Activated CD8-positive, alpha-beta memory T cell treated with anti-CD3 and anti-CD28 coated beads, Interleukin-2, amount 10 ng/mL, durations not matched to agents 7 days and 5 days (primary cell): ENCODE data around the gene KAZN. TPM values are rescaled to one million over a fixed set of nuclear protein-coding genes. Genes with fewer than 3 reads are reported as not detected.

Source experiments
- ATAC-seq: fragments of 150-1000 bp; cut with Tn5 transposase; one replicate; pipeline ENCODE4 v1.10.0; 2021; ENCODE audit warnings: moderate library complexity
- CTCF ChIA-PET: fragments of 350-600 bp; sonication (Branson Sonifier 250); formaldehyde crosslinking; loops from one replicate; lab custom pipeline; 2021; ENCODE audit warnings: antibody characterized with exemption; lab: Charles Lee
- DNase-seq: peaks from one replicate; pipeline ENCODE4 v3.0.0-alpha.2; 2020
- H3K27ac Mint-ChIP-seq: one replicate; pipeline ENCODE4 v1.8.0; 2021; ENCODE audit warnings: mild to moderate bottlenecking, mixed read lengths
- H3K27me3 Mint-ChIP-seq: one replicate; pipeline ENCODE4 v1.8.0; 2021; ENCODE audit warnings: mixed read lengths
- H3K36me3 Mint-ChIP-seq: one replicate; pipeline ENCODE4 v1.8.0; 2021; ENCODE audit warnings: mild to moderate bottlenecking, mixed read lengths
- H3K4me1 Mint-ChIP-seq: one replicate; pipeline ENCODE4 v1.8.0; 2021; ENCODE audit warnings: mixed read lengths
- H3K4me3 Mint-ChIP-seq: one replicate; pipeline ENCODE4 v1.8.0; 2021; ENCODE audit warnings: mild to moderate bottlenecking, moderate library complexity, mixed read lengths
- H3K9me3 Mint-ChIP-seq: one replicate; pipeline ENCODE4 v1.8.0; 2022; ENCODE audit warnings: low read depth, mixed read lengths
- total RNA-seq, 2 experiments: library from RNA; stranded (reverse); gene quantifications; one replicate each; pipeline ENCODE4 v1.2.3, GENCODE V29; 2021

KAZN gene
- total RNA-seq, 2 experiments from 2014 or later = 0.12 to 0.15 TPM

DNA sequence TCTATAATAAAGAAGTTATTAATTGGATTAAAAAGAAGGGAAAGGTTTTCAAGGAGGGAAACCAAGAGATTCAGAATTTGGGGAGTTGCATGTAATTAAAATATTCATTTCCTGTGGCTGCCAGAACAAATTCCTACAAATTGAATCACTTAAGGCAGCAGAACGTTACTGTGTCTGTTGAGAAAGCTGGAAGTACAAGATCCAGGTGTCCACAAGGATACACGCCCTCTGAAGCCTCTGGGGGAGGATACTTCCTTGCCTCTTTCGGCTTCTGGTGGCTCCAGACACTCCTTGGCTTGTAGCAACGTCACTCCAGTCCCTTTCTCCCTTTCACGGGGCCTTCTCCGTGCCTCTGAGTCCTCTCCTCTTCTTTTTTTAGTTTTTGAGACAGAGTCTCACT is 67.9 kb downstream of the KAZN start:
- no peak overlapping the region for H3K4me3 Mint-ChIP-seq
- no peaks in the 10 kb centered on the region for H3K36me3 Mint-ChIP-seq
- no peaks in the 10 kb centered on the region for H3K4me1 Mint-ChIP-seq
- CTCF ChIA-PET = no interaction called here
- no peak overlapping the region for H3K27ac Mint-ChIP-seq
- DNase-seq (no peak), ATAC-seq (no peak)
- H3K27me3 Mint-ChIP-seq = no peaks in the 10 kb centered on the region
- H3K9me3 Mint-ChIP-seq = no peaks in the 10 kb centered on the region

DNA sequence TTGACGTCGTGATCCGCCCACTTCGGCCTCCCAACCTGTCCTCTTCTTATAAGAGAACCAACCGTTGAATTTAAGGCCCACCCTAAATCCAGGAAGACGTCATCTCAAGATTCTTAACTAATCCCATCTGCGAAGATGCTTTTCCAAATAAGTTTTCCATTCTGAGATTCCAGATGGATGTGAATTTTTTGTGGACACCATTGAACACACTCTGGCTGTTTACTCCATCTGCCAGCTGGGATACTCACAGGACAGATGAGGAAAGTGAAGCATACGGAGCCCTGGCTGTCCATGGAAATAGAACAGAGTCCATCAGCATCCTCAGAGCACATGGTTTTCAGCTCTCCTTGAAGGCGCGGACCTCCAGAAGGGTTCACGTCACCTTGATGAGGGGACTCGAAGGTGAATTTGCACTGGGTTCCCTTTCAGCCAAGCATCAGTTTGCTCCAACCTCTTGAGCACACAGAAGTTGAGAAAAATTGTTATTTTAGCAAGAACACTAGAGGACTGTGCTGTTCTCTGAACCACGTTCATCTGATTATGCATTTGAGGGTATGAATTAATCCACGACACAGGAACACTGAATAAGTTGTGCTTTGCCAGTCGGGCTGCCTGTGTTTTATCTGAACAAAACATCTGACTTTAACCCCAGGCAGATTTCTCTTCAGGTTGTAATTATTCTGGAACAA is 68.6 kb downstream of the KAZN start:
- H3K36me3 Mint-ChIP-seq = no peaks in the 10 kb centered on the region
- no peaks in the 10 kb centered on the region for H3K4me1 Mint-ChIP-seq
- no peaks in the 10 kb centered on the region for H3K27me3 Mint-ChIP-seq
- no peak overlapping the region for H3K4me3 Mint-ChIP-seq
- no peak overlapping the region for H3K27ac Mint-ChIP-seq
- CTCF ChIA-PET = no interaction called here
- ATAC-seq (no peak), DNase-seq (no peak)
- H3K9me3 Mint-ChIP-seq = no peaks in the 10 kb centered on the region

DNA sequence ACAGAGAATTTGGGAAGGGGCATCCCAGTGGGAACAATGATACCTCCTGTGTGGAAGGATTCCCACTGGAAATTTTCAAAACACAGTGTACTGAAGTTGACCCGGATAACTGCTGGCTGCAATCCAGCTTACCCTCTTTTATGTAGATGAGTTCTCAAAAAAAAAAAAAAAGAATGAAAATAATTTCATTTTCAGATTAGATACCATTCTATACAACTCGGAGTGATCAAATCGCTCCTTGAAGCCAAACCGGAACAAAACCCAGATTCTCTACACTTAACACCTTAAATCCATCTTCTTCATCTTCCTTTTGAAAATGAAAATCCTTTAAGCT is 69.1 kb downstream of the KAZN start:
- CTCF ChIA-PET = no interaction called here
- no peaks in the 10 kb centered on the region for H3K4me1 Mint-ChIP-seq
- DNase-seq = no peak
- ATAC-seq = no peak
- no peaks in the 10 kb centered on the region for H3K27me3 Mint-ChIP-seq
- H3K9me3 Mint-ChIP-seq = no peaks in the 10 kb centered on the region
- no peak overlapping the region for H3K4me3 Mint-ChIP-seq
- no peaks in the 10 kb centered on the region for H3K36me3 Mint-ChIP-seq
- H3K27ac Mint-ChIP-seq = no peak overlapping the region

DNA sequence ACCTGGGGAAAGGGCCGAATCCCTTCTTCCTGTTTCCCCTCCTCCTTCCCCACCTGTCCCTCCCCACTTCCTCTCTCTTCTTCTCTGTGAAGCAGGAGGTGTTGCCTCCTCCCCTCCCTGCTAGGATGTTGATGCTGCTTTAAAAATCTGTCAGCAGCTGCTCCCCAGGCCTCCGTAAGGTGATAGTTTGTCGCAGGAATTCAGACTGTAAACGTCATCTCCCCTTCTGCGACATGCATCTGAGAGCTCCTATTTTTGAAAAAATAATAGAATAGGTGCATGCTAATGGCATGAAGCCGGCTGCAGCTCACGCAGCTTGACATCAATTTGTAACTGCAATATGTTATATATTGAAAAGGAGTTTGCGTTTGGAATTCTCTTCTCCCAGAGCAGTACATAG is 70.1 kb downstream of the KAZN start:
- DNase-seq (no peak), ATAC-seq (no peak)
- Mint-ChIP-seq H3K4me1 (no peaks in the 10 kb centered on the region), H3K9me3 (no peaks in the 10 kb centered on the region), H3K27ac (no peak overlapping the region), H3K4me3 (no peak overlapping the region), H3K27me3 (no peaks in the 10 kb centered on the region), H3K36me3 (no peaks in the 10 kb centered on the region)
- CTCF ChIA-PET = no interaction called here

DNA sequence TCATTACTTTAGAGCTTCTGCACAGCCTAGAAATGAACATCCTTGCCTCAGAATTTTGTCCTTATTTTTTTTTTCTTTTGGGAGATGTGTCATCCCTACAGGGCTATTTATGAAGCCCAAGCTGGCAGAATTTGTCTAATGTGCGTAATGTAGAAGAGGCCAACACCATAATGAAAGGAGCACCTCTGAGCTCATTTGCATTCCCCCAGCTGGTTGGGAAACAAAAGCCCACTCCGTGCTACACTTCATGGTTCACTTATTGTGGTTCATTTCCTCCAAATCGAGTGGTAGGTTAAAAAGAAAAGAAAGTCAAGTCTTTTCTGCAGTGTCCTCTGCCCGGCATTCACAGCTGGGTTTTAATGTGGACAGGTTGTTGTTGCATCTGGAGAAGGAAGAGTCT is 73.5 kb downstream of the KAZN start:
- Mint-ChIP-seq H3K4me3 (no peak overlapping the region), H3K27me3 (no peaks in the 10 kb centered on the region), H3K36me3 (no peaks in the 10 kb centered on the region), H3K9me3 (no peaks in the 10 kb centered on the region), H3K27ac (no peak overlapping the region), H3K4me1 (no peaks in the 10 kb centered on the region)
- DNase-seq (no peak), ATAC-seq (no peak)
- CTCF ChIA-PET = no interaction called here

DNA sequence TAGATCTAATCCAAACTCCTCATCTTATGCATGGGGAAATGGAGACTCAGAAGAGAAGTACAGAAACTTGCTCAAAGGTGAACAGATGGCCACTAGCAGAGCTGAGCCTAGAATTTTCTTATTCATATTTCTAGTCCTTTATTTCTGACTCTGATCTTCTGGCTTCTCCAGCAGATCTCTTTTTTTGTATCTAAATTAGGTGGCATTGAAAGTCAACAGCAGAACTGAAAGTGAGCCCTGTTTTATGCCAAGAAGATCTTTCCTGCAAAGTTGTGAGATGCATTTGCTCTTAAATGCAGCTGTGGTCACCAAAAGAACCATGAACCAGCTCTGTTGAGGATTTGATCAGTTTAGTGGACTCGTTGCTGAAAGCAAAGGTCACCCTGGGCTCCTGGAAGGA is 75.5 kb downstream of the KAZN start:
- H3K36me3 Mint-ChIP-seq = no peaks in the 10 kb centered on the region
- CTCF ChIA-PET = no interaction called here
- no peak overlapping the region for H3K27ac Mint-ChIP-seq
- DNase-seq (no peak), ATAC-seq (no peak)
- H3K4me3 Mint-ChIP-seq = no peak overlapping the region
- H3K4me1 Mint-ChIP-seq = no peaks in the 10 kb centered on the region
- no peaks in the 10 kb centered on the region for H3K9me3 Mint-ChIP-seq
- no peaks in the 10 kb centered on the region for H3K27me3 Mint-ChIP-seq

DNA sequence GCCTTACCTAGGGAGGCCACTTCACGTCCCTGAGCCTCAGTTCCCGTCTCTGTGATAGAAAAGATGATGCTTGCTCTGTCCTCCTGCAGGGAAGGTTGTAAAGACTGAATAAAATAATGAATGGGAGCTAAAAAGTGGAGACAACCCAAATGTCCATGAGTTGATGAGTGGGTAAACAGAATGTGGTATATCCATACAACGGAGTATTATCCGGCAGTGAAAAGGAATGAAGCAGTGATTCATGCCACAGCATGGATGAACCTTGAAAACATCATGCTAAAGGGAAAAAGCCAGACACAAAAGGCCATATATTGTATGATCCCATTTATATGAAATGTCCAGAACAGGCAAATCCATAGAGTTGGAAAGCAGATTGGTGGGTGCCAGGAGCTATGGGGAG is 77.9 kb downstream of the KAZN start:
- H3K27me3 Mint-ChIP-seq = no peaks in the 10 kb centered on the region
- DNase-seq (no peak), ATAC-seq (no peak)
- no peak overlapping the region for H3K4me3 Mint-ChIP-seq
- no peaks in the 10 kb centered on the region for H3K36me3 Mint-ChIP-seq
- CTCF ChIA-PET = no interaction called here
- no peaks in the 10 kb centered on the region for H3K9me3 Mint-ChIP-seq
- no peak overlapping the region for H3K27ac Mint-ChIP-seq
- no peaks in the 10 kb centered on the region for H3K4me1 Mint-ChIP-seq

DNA sequence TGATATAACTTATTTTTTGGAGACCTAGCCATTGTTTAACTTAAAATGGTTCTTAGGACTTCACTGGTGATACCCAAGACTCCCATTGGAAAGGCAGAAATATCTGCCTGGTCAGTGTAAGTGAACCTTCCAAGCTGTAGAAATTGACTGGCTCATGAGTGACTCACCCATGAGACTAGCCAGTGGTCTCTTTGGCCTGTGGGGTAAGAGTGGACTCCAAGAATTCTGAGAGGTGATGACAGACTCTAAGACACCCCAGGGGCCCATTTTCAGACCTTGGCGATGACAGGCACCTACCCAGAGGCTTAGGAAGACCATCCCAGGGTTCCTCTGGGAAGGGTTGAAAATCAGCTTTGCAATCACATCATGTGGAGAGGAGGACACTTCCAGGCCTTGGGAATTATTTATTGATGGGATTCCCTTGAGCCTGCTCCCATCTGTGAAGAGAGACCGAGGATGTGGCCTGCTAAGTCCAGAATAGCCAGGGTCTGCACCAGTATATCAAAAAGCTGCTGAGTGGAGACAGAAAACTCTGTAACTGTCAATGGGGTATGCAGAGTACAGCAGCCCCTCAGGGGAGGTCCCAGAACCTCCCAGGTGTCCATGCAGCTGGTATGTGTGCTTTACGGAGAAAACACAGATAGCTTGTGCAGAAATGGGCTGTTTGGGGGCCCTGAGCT is 78.9 kb downstream of the KAZN start:
- DNase-seq (no peak), ATAC-seq (no peak)
- Mint-ChIP-seq H3K4me1 (no peaks in the 10 kb centered on the region), H3K27ac (no peak overlapping the region), H3K4me3 (no peak overlapping the region), H3K36me3 (no peaks in the 10 kb centered on the region), H3K27me3 (no peaks in the 10 kb centered on the region), H3K9me3 (no peaks in the 10 kb centered on the region)
- CTCF ChIA-PET = no interaction called here

DNA sequence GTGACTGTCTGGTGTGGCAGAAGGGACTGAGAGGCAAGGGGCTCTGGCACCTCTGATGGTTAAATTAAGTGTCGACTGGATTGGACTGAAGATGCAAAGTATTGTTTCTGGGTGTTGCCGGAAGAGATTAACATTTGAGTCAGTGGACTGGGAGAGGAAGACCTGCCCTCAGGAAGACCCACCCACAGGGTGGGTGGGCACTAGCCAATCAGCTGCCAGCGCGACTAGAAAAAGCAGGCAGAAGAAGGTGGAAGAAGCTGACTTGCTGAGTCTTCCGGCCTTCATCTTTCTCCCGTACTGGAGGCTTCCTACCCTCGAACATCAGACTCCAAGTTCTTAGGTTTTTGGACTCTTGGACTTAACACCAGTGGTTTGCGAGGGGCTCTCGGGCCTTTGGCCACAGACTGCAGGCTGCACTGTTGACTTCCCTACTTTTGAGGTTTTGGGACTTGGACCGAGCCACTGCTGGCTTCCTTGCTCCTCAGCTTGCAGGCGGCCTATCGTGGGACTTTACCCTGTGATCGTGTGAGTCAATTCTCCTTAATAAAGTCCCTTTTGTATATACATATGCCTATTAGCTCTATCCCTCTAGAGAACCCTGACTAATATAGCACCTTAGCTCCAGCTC is 79.6 kb downstream of the KAZN start:
- Mint-ChIP-seq H3K4me1 (no peaks in the 10 kb centered on the region), H3K27me3 (no peaks in the 10 kb centered on the region)

DNA sequence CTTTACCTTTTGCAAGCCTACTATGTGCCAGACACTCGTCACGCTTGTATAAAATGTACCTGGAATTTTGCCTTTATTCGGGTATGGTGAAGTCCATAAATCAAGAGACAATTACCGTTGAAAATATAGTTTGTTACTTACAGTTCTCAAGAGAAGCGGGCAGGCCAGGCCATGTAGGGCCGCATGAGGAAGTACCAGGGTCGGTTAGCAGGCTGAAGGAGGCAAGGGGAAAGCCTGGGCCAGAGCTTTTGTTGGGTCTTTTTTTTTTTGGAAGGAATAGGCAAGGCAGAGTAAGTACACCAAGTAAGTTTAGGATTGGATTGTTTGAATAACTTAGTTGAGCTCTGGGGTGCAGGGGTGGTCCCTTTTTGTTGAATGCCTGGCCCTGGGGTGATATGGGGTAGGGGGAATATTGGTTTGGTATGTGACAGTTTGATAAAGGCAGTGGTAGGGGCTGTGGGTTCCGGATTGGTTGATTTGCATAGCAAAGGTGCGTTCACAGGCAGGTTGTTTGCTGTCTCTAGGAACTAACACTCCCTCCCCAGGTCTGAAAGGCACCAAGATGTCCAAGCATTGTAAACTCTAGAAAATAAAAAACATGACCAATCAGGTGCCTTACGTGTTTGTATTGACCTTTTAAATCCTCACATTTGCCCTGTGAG is 80.7 kb downstream of the KAZN start:
- CTCF ChIA-PET = no interaction called here
- Mint-ChIP-seq H3K27me3 (no peaks in the 10 kb centered on the region), H3K4me3 (no peak overlapping the region), H3K27ac (no peak overlapping the region), H3K9me3 (peaks cover 2% of the 10 kb centered on the region), H3K4me1 (no peaks in the 10 kb centered on the region), H3K36me3 (no peaks in the 10 kb centered on the region)
- no peak for DNase-seq
- no peak for ATAC-seq

More for the DNA sequence above, 79.6 kb downstream of the KAZN start:
- DNase-seq = no peak
- CTCF ChIA-PET = no interaction called here
- ATAC-seq = no peak
- no peaks in the 10 kb centered on the region for H3K36me3 Mint-ChIP-seq
- H3K4me3 Mint-ChIP-seq = no peak overlapping the region
- H3K27ac Mint-ChIP-seq = no peak overlapping the region
- H3K9me3 Mint-ChIP-seq = peaks cover 2% of the 10 kb centered on the region

DNA sequence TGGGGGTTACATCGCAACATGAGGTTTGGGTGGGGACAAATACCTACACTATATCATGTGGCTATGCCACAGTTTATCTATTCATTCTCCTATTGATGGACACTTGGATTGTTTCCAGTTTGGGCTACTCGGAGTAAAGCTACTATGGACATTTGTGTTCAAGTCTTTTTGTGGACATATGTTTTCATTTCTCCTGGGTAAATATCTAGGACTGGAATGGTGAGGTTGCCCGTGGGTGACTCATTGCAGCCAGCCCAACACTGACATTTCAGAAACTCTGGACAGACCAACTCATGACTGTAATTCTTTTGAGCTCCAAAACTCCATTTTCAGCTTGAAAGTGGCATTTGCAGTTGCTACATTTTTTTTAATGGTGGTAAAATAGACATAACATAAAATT is 82.7 kb downstream of the KAZN start:
- no peaks in the 10 kb centered on the region for H3K27me3 Mint-ChIP-seq
- no peaks in the 10 kb centered on the region for H3K36me3 Mint-ChIP-seq
- ATAC-seq (no peak), DNase-seq (no peak)
- no peak overlapping the region for H3K27ac Mint-ChIP-seq
- H3K9me3 Mint-ChIP-seq = peaks cover 2% of the 10 kb centered on the region
- no peak overlapping the region for H3K4me3 Mint-ChIP-seq
- CTCF ChIA-PET = no interaction called here
- no peaks in the 10 kb centered on the region for H3K4me1 Mint-ChIP-seq

DNA sequence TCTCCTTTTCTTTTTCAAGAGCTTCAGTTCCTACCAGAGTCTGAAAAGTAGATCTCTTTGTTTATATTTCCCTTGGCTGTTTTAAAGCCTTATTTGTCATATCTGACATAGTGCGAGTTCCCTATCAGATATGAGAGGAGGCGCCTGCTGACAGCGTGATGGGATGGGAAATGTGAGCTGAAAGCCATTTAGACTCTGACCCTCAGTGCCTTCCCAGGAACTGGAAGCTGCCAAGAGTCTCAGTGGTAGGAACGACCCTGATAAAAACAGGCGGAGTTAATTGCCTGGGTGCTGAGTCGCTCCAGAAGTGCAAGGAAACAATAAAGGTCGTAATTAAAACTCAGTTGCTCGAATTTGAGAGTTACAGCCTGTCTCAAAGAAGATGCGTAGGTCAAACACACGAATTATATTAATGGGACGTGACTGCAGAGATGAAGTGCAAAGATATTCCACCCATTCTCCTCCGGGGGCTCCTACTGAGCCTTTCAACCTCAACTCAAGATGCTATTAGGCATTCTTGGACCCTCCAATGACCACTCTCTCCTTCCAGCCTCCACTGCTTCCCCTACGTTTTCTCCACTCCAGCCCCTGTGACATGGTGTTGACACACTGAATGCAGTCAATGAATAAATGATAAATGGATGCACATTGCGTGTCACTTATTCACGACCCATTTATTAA is 84.6 kb downstream of the KAZN start:
- no peak overlapping the region for H3K4me3 Mint-ChIP-seq
- ATAC-seq (no peak), DNase-seq (no peak)
- no peaks in the 10 kb centered on the region for H3K36me3 Mint-ChIP-seq
- H3K27ac Mint-ChIP-seq = no peak overlapping the region
- no peaks in the 10 kb centered on the region for H3K27me3 Mint-ChIP-seq
- CTCF ChIA-PET = no interaction called here
- H3K9me3 Mint-ChIP-seq = peaks cover 2% of the 10 kb centered on the region
- no peaks in the 10 kb centered on the region for H3K4me1 Mint-ChIP-seq

DNA sequence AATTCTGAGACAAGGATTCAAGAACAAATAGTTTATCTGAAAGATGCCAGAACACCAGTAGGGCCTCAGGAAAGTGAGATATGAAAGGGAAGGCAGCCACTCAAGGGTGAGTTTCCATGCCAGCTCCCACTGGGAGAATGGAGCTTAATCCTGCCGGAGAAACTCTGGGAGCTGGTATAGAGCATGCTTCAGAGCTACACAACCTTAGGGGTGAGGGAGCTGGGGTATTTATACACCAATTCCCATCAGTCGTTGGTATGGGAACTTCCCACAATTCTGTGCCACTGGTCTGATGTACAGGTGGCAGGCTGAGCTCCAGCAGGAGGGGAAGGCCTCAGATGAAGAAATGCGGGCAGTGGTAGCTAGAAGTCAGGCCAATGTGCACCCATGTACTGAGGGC is 86.6 kb downstream of the KAZN start:
- ATAC-seq (no peak), DNase-seq (no peak)
- CTCF ChIA-PET = no interaction called here
- no peak overlapping the region for H3K4me3 Mint-ChIP-seq
- no peaks in the 10 kb centered on the region for H3K36me3 Mint-ChIP-seq
- no peaks in the 10 kb centered on the region for H3K4me1 Mint-ChIP-seq
- H3K27me3 Mint-ChIP-seq = no peaks in the 10 kb centered on the region
- H3K9me3 Mint-ChIP-seq = peaks cover 2% of the 10 kb centered on the region
- H3K27ac Mint-ChIP-seq = no peak overlapping the region
